DMS153 treated with DMSO at 0.1 percent for 48 hours (cell line): Measurements from ENCODE around the gene TUBAL3.
A peak's percentile ranks its signal among the peaks of the same experiment; 100 is the strongest.
"Not testable (repeated sequence)": the region's sequence is repeated elsewhere in the genome, so short reads cannot be mapped to it uniquely, and the experiment has no call there.

Experiments used
- DNase-seq: peaks from one replicate; lab custom pipeline; 2025; ENCODE audit not compliant: unreplicated experiment; lab: John Stamatoyannopoulos, UW

The TUBAL3 gene

GRCh38 chr10:5424751-5425150, 20.1 kb upstream of the TUBAL3 start:
- no peak for DNase-seq

- DNase-seq, result no peak
Measured at GRCh38 chr10:5423771-5424170, 19.1 kb upstream of the TUBAL3 start.

GRCh38 chr10:5419466-5420094, 15.0 kb upstream of the TUBAL3 start:
- no peak for DNase-seq

DNA sequence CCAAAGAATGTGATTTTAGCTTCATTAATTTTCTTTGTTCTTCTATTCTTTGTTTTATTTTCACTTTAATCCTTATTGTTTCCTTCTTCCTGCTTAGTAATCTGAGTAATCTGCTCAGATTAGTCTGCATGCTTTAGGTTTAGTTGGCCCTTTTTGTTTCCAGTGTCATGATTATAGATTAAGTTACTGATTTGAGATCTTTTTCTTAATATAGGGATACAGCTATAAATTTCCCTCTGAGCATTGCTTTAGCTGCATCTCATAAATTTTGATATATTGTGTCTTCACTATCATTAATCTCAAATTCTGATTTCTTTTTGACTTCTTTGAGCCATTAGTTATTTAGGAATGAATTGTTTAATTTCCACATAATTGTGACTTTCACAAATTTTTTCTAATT, 14.0 kb upstream of the TUBAL3 start:
- no peak for DNase-seq

- no peak for DNase-seq
Measured at GRCh38 chr10:5416981-5417380, 12.4 kb upstream of the TUBAL3 start.

DNA sequence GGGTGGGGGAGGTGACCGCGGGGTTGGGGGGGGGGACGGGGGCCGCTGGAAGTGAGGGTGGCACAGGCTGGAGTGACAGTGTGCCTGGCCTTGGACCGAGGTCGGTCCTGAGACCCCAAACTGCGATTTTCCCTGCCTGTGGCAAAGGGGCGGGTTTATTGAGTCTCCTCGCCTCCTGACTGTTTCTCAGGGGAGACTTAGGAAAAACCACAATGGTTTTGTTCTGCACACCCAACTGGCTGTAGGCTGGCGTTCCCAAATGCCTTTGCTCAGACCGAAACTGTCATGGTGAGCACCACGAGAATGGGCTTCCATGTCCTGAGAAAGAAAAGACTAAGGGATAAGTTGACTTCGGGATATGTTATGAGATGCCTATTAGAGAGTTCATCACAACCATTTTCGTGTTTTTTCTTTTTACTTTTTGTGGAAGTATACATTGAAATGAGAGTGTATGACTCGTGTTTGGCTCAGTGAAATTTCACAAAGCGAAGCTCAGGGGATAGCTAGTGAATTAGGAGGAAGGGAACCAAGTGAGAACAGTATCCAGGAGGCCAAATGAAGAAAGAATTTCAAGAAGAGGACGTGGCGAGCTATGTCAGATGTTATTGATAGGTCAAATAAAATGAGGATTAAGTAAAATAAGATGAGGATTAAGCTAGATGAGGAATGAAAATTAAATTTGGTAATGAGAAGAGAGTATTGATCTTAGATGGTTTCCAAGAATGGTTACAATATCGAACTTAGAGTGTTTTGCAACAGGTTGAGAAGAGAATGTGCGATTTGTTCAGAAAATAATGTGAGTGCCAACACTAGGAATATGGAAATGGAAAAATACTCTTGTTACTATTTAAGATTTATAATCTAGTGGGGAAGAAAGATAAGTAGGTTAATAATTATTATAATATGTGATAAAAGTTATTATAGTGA, 8.6 kb upstream of the TUBAL3 start:
- no peak for DNase-seq

DNA sequence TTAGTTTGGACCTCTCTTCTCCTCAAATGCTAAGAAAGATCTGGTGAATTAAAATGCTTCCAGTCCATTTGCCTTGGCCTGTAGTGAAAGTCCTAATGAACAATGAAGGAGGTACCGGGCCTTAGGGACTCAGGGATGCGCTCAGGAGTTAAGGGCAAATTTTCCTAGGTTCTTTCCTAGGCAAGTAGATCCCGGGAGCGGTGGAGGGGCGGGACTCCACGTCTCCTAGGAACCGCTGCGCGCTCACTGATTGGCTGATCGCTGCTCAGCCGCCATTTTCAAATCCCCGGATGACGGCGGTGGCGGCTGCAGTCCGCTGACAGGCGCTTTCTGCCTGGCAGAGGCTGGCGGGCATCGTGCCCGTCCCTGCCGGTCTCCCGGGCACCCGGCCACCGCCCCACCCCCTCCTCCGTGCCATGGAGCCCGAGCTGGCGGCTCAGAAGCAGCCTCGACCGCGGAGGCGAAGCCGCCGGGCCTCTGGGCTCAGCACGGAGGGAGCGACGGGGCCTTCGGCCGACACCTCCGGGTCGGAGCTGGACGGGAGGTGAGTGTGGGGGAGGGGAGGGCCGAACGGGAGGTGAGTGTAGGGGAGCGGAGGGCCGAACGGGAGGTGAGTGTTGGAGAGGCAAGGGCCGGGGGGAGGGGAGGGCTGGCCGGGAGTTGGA, 7.8 kb upstream of the TUBAL3 start, which contains the start of gene NET1:
NET1 (plus strand) TSS at position 281 of the 665 bp plus-strand sequence; CDS start at position 417, 136 bp downstream.
- peak; percentile 24 for DNase-seq

DNA sequence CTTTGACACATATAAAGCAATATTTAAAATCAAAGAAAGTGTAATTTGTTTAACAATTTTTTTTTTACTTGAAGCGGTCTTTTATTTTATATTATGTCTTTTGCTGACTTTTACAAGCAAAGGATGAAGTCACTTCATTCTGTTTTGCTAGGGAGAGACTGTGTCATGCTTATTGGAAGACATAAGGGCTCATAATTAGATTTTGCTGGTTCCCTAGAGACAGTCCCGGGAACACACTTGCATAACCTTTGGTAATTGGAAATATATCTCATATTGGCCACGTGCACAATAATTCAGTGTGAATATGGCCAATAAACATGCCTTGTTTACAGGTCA, 7.3 kb upstream of the TUBAL3 start:
- no peak for DNase-seq

DNA sequence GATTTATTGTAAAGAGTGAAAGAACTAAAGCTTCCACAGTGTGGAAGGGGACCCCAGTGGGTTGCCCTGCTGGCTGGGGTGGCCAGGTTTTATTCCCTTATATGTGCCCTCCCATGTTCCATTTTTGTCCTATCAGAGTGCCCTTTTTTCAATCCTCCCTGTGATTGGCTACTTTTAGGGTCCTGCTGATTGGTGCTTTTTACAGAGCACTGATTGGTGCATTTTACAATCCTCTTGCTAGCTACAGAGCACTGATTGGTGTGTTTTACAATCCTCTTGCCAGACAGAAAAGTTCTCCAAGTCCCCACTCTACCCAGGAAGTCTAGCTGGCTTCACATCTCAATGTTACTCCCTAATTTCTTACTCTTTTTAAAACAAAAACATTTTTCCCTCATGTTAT, 6.2 kb upstream of the TUBAL3 start:
- not testable (repeated sequence) for DNase-seq

GRCh38 chr10:5406918-5407317, 2.3 kb upstream of the TUBAL3 start:
- no peak for DNase-seq

DNA sequence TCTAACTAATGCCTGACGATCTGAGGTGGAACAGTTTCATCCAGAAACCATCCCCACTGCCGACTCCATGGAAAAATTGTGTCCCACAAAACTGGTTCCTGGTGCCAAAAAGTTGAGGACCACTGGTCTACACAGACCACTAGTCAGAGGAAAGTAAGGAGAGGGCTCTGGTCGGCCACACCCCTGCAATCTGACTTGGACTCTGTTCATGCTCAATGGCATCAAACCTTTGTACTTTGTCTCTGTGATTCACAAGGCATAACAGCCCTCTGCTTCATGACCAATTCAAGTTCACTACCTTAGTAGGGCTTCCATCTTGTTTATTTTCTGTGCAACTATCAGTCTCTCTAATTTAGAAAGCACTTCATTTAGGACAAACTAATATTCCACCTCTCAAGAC, 1.8 kb downstream of the TUBAL3 start:
- DNase-seq, result no peak

GRCh38 chr10:5400468-5401240, 4.0 kb downstream of the TUBAL3 start:
- no peak for DNase-seq

- DNase-seq, result no peak
Measured at GRCh38 chr10:5399332-5399731, 5.3 kb downstream of the TUBAL3 start.

- DNase-seq, result no peak
Measured at GRCh38 chr10:5396556-5397300, 7.9 kb downstream of the TUBAL3 start.

DNA sequence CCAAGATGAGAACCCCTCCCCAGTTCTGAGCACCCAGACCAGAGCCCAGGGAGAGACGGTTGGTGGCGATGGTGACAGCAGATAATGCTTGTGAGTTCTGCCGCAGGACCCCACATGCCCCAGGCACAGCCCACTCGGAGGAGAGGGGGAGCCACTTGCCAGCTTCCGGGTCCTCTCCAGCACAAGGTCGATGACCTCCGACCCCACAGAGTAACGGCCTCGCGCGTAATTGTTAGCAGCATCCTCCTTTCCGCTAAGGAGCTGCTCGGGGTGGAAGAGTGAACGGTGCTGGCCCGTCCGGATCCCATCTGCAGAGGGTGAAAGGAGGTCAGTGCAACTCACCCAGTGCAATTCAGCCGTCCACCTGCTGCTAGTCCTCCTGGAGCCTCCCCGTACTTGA, 9.5 kb downstream of the TUBAL3 start:
- no peak for DNase-seq

GRCh38 chr10:5393529-5393928, 11.1 kb downstream of the TUBAL3 start:
- no peak for DNase-seq

DNA sequence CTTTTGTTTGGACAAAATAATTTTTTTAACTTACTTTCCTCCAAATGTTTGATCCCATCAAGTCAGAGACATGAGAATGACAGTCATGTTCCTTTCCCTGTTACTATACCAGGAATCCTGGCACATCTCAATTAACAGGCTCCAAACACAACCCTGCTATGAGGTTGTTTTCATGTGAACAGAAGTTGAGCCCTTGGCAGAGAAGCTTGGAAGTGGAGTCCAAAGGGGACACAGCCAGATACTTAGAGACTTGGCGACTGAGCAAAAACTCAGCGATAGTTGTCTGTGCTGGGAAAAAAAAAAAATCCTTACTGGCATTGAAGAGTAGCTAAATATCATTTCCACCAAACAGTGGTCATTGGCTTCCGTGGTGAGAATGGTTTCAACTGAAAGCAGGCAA, 12.8 kb downstream of the TUBAL3 start:
- DNase-seq, result no peak

DNA sequence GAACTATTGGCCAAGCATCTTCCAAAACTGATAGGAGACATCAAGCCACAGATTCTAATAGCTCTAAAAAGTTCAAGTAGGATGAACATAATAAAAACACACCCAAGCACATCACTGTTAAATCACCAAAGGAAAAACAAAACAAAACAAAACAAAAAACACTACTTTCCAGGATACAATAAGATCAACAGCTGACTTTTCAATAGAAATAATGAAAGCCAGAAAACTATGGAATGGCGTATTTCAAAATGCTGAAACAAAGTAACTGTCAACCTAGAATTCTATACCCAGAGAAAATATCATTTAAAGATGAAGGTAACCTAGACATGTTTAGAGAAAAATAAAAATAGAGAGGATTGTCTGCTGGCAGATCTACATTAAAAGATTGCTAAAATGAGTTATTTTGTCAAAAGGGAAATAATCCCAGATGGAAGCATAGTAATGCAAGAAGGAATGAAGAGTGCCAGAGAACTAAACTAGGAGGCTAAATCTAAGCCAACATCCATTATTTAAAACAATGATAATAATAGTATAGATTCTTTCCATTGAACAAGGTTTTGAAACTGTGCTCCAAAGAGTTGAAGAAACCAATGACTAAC, 13.9 kb downstream of the TUBAL3 start:
- DNase-seq, result no peak

DNA sequence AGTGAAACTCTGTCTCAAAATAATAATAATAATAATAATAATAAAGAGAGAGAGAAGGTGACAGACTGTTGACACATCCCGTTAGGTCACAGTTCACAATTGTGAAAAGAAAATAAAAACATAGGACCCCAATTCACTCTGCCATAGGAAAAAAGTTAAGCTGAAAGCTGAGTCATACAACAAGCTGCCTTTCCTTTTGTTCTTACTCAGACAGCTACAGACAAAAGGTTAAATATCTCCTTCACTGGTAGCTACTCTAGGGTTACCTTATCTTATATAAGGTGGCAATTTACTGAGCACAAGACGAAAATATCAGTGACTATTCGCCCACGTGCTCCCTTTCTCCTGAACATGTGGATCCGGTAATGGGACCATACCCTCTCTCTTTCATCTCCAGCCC, 17.5 kb downstream of the TUBAL3 start:
- no peak for DNase-seq

- DNase-seq, result no peak
Measured at GRCh38 chr10:5385224-5385623, 19.4 kb downstream of the TUBAL3 start.
